HG03196 (cell line): ENCODE results near the gene ANKRD16.
"Not testable (repeated sequence)": the region's sequence is repeated elsewhere in the genome, so short reads cannot be mapped to it uniquely, and the experiment has no call there.

Source experiments
- ATAC-seq: cut with Tn5 transposase; IDR thresholded peaks from one replicate; pipeline ENCODE4 v1.9.1; 2021; ENCODE audit not compliant: unreplicated experiment

Gene ANKRD16

GRCh38 chr10:5877041-5877440, 12.7 kb downstream of the ANKRD16 start:
- not testable (repeated sequence) for ATAC-seq

- no peak for ATAC-seq
Measured at GRCh38 chr10:5876181-5876768, 13.4 kb downstream of the ANKRD16 start.

GRCh38 chr10:5873515-5873995, 16.1 kb downstream of the ANKRD16 start:
- peak; percentile 76 for ATAC-seq

GRCh38 chr10:5871596-5871995, 18.1 kb downstream of the ANKRD16 start:
- no peak for ATAC-seq

GRCh38 chr10:5869156-5869555, 20.5 kb downstream of the ANKRD16 start:
- no peak for ATAC-seq

GRCh38 chr10:5868383-5868782, 21.3 kb downstream of the ANKRD16 start:
- not testable (repeated sequence) for ATAC-seq

- not testable (repeated sequence) for ATAC-seq
Measured at GRCh38 chr10:5867091-5867615, 22.5 kb downstream of the ANKRD16 start.

GRCh38 chr10:5866451-5867081, 23.1 kb downstream of the ANKRD16 start:
- ATAC-seq, result not testable (repeated sequence)

- ATAC-seq, result not testable (repeated sequence)
Measured at GRCh38 chr10:5862981-5863685, 26.6 kb downstream of the ANKRD16 start.

- peak; percentile 94 for ATAC-seq
Measured at GRCh38 chr10:5862360-5862961, 27.2 kb downstream of the ANKRD16 start.

- ATAC-seq, result no peak
Measured at GRCh38 chr10:5860066-5860465, 29.6 kb downstream of the ANKRD16 start.

- no peak for ATAC-seq
Measured at GRCh38 chr10:5858811-5859210, 30.9 kb downstream of the ANKRD16 start.

GRCh38 chr10:5856701-5857004, 33.0 kb downstream of the ANKRD16 start:
- no peak for ATAC-seq

GRCh38 chr10:5855979-5856700, 33.6 kb downstream of the ANKRD16 start:
- ATAC-seq, result no peak

GRCh38 chr10:5854131-5854475, 35.6 kb downstream of the ANKRD16 start:
- no peak for ATAC-seq

- not testable (repeated sequence) for ATAC-seq
Measured at GRCh38 chr10:5846667-5847066, 43.0 kb downstream of the ANKRD16 start.

GRCh38 chr10:5844345-5845055, 45.2 kb downstream of the ANKRD16 start:
- no peak for ATAC-seq

GRCh38 chr10:5843686-5844344, 45.9 kb downstream of the ANKRD16 start:
- ATAC-seq, result no peak

GRCh38 chr10:5841965-5842364, 47.7 kb downstream of the ANKRD16 start:
- ATAC-seq, result no peak
